GM23338 (cell line): ENCODE data around the gene AFF3. TPM values are rescaled to one million over a fixed set of nuclear protein-coding genes. Genes with fewer than 3 reads are reported as not detected.

Source experiments
- ATAC-seq: fragments of 200-7000 bp; cut with Tn5 transposase; 3 replicates; pipeline ENCODE4 v1.9.1; 2020
- DNase-seq: peaks from one replicate; pipeline ENCODE4 v3.0.0-alpha.2; 2015; ENCODE audit warnings: low spot score
- H2AFZ ChIP-seq: fragments of 200-600 bp; sonication (generic); 2 replicates; pipeline ENCODE4 v1.8.0; 2016; ENCODE audit warnings: antibody characterized with exemption, mild to moderate bottlenecking, moderate library complexity
- H3F3A ChIP-seq: fragments of 200-600 bp; sonication (generic); replicated peaks from 2 replicates; pipeline ENCODE4 v1.8.0; 2017; ENCODE audit warnings: antibody characterized with exemption, mixed run types, low read depth
- H3K27ac ChIP-seq: fragments of 200-600 bp; sonication (generic); 2 replicates; pipeline ENCODE4 v1.6.1; 2016; ENCODE audit warnings: low read depth
- H3K27me3 ChIP-seq: fragments of 200-600 bp; sonication (generic); 2 replicates; pipeline ENCODE4 v1.8.0; 2016; ENCODE audit warnings: mild to moderate bottlenecking, mixed run types, moderate library complexity; ENCODE audit not compliant: insufficient read depth
- H3K36me3 ChIP-seq: fragments of 200-600 bp; sonication (generic); 2 replicates; pipeline ENCODE4 v1.8.0; 2016; ENCODE audit warnings: mild to moderate bottlenecking; ENCODE audit not compliant: insufficient read depth
- H3K4me1 ChIP-seq: fragments of 200-600 bp; sonication (generic); 2 replicates; pipeline ENCODE4 v1.8.0; 2016; ENCODE audit warnings: mild to moderate bottlenecking, moderate library complexity; ENCODE audit not compliant: insufficient read depth
- H3K4me2 ChIP-seq: fragments of 200-600 bp; sonication (generic); 2 replicates; pipeline ENCODE4 v1.7.1; 2017; ENCODE audit warnings: mixed run types
- H3K4me3 ChIP-seq: fragments of 200-600 bp; sonication (generic); 2 replicates; pipeline ENCODE4 v1.6.1; 2016; ENCODE audit warnings: mixed run types
- H3K79me2 ChIP-seq: fragments of 200-600 bp; sonication (generic); replicated peaks from 2 replicates; pipeline ENCODE4 v1.8.0; 2017; ENCODE audit warnings: mild to moderate bottlenecking; ENCODE audit not compliant: insufficient read depth
- H3K9me2 ChIP-seq: fragments of 200-600 bp; sonication (generic); 2 replicates; pipeline ENCODE4 v1.8.0; 2017; ENCODE audit not compliant: insufficient read depth
- H4K20me1 ChIP-seq: fragments of 200-600 bp; sonication (generic); replicated peaks from 2 replicates; pipeline ENCODE4 v1.8.0; 2017; ENCODE audit warnings: mild to moderate bottlenecking; ENCODE audit not compliant: insufficient read depth
- H3K27ac Mint-ChIP-seq: 2 replicates; pipeline ENCODE4 v1.8.0; 2020; ENCODE audit warnings: inconsistent platforms, mild to moderate bottlenecking, moderate library complexity, mixed read lengths
- H3K27me3 Mint-ChIP-seq: 3 replicates; pipeline ENCODE4 v1.8.0; 2022; ENCODE audit warnings: low read depth, mild to moderate bottlenecking, moderate library complexity, mixed read lengths, inconsistent platforms; ENCODE audit not compliant: insufficient read depth, poor library complexity
- H3K36me3 Mint-ChIP-seq: 3 replicates; pipeline ENCODE4 v1.8.0; 2021; ENCODE audit warnings: low read depth, mild to moderate bottlenecking, inconsistent platforms, moderate library complexity, mixed read lengths
- H3K4me1 Mint-ChIP-seq: 3 replicates; pipeline ENCODE4 v1.8.0; 2020; ENCODE audit warnings: mild to moderate bottlenecking, inconsistent platforms, mixed read lengths
- H3K4me3 Mint-ChIP-seq: 3 replicates; pipeline ENCODE4 v1.8.0; 2021; ENCODE audit warnings: moderate library complexity, mild to moderate bottlenecking, inconsistent platforms, mixed read lengths
- H3K9me3 Mint-ChIP-seq: 3 replicates; pipeline ENCODE4 v1.8.0; 2020; ENCODE audit warnings: moderate library complexity, mild to moderate bottlenecking, inconsistent platforms, mixed read lengths
- CREB1 ChIP-seq: fragments of 250-450 bp; sonication (Bioruptor Pico); IDR thresholded peaks from 2 replicates; pipeline ENCODE4 v1.5.0; 2020; ENCODE audit warnings: low read depth, mild to moderate bottlenecking, moderate library complexity
- CTCF ChIP-seq, 2 experiments: fragments of 200-600 bp in 1 of 2; sonication (generic) in 1 of 2; conservative IDR thresholded peaks; 2 replicates each; pipeline versions ENCODE4 v1.5.1 to v1.6.1; 2016 to 2017; ENCODE audit warnings: antibody characterized with exemption in 2 of 2, low read depth in 2 of 2, mild to moderate bottlenecking in 2 of 2, moderate library complexity in 1 of 2
- ETS1 ChIP-seq: IDR thresholded peaks from 2 replicates; pipeline ENCODE4 v1.6.1; 2016; ENCODE audit warnings: antibody characterized with exemption
- EZH2 ChIP-seq: fragments of 200-600 bp; sonication (generic); IDR thresholded peaks from one replicate; pipeline ENCODE4 v1.8.0; 2017; ENCODE audit warnings: antibody characterized with exemption, mild to moderate bottlenecking, low read depth; ENCODE audit not compliant: unreplicated experiment
- EZH2phosphoT487 ChIP-seq: fragments of 200-600 bp; sonication (generic); IDR thresholded peaks from one replicate; pipeline ENCODE4 v1.8.1; 2018; ENCODE audit warnings: antibody characterized with exemption; ENCODE audit not compliant: unreplicated experiment
- JUNB ChIP-seq: IDR thresholded peaks from one replicate; pipeline ENCODE4 v1.6.1; 2016; ENCODE audit warnings: antibody characterized with exemption; ENCODE audit not compliant: unreplicated experiment
- NANOG ChIP-seq: IDR thresholded peaks from 2 replicates; pipeline ENCODE4 v1.6.1; 2016; ENCODE audit warnings: antibody characterized with exemption, borderline replicate concordance
- POLR2AphosphoS5 ChIP-seq: IDR thresholded peaks from 2 replicates; pipeline ENCODE4 v1.6.1; 2016; ENCODE audit warnings: antibody characterized with exemption, low read depth
- REST ChIP-seq: IDR thresholded peaks from one replicate; pipeline ENCODE4 v1.6.1; 2018; ENCODE audit warnings: antibody characterized with exemption; ENCODE audit not compliant: unreplicated experiment
- STAT1 ChIP-seq: IDR thresholded peaks from one replicate; pipeline ENCODE4 v1.6.1; 2016; ENCODE audit warnings: antibody characterized with exemption; ENCODE audit not compliant: unreplicated experiment
- ZNF114 ChIP-seq: fragments of 250-450 bp; sonication (Bioruptor Pico); IDR thresholded peaks from 2 replicates; pipeline ENCODE4 v1.5.0; 2020; ENCODE audit warnings: mild to moderate bottlenecking, moderate library complexity
- ZNF331 ChIP-seq: fragments of 250-450 bp; sonication (Bioruptor Pico); IDR thresholded peaks from 2 replicates; pipeline ENCODE4 v1.5.0; 2020; ENCODE audit warnings: low read depth, mild to moderate bottlenecking, moderate library complexity
- ZNF462 ChIP-seq: fragments of 250-450 bp; sonication (Bioruptor Pico); IDR thresholded peaks from 2 replicates; pipeline ENCODE4 v1.5.0; 2020; ENCODE audit warnings: mild to moderate bottlenecking, moderate library complexity
- polyA plus RNA-seq: library from polyadenylated mRNA; unstranded; fragments of >200 nt; fragmentation: Nextera tagmentation; extraction: Ambion mirVana; gene quantifications from 2 replicates; pipeline ENCODE4 v1.2.1, GENCODE V29; 2016
- total RNA-seq: library from RNA; depleted of rRNA; stranded (reverse); fragments of >200 nt; shearing (Covaris generic); gene quantifications from 2 replicates; pipeline ENCODE4 v1.2.3, GENCODE V29; 2014

Gene AFF3
- total and polyA plus RNA-seq, 2 experiments from 2014 or later: 0.73 to 1.4 TPM

- Histone ChIP-seq H3K27me3 (no peaks in the 10 kb centered on the region), H3K27ac (no peak overlapping the region), H4K20me1 (no peaks in the 10 kb centered on the region), H3F3A (no peaks in the 10 kb centered on the region), H3K36me3 (no peaks in the 10 kb centered on the region), H3K79me2 (no peaks in the 10 kb centered on the region), H3K9me2 (0 out of 2 replicates have a peak, but pooled peaks cover 8% of the 10 kb centered on the region), H3K4me2 (no peak overlapping the region), H3K4me3 (no peak overlapping the region), H3K4me1 (peaks cover 8% of the 10 kb centered on the region), H2AFZ (no peak overlapping the region)
- Mint-ChIP-seq H3K27me3 (peaks cover 3% of the 10 kb centered on the region), H3K36me3 (no peaks in the 10 kb centered on the region), H3K9me3 (no peaks in the 10 kb centered on the region), H3K4me3 (no peak overlapping the region), H3K27ac (no peak overlapping the region), H3K4me1 (peaks cover 16% of the 10 kb centered on the region)
- DNase-seq (no peak), ATAC-seq (no peak)
- TF ChIP-seq ZNF331 (CRISPR knock-in tag) (no peak), ZNF114 (no peak), CTCF (conservative IDR thresholded peaks at IDR 0.05; ENCODE audit: low read depth in 2 of 2) (no peak), STAT1 (no peak), POLR2AphosphoS5 (no peak), ETS1 (no peak), JUNB (no peak), EZH2 (no peak), EZH2phosphoT487 (no peak), NANOG (no peak), ZNF462 (no peak), REST (no peak), CREB1 (CRISPR knock-in tag) (no peak)
Measured at GRCh38 chr2:99977966-99978365, 164.4 kb downstream of the AFF3 start.
